HG03521 (cell line): Measurements from ENCODE around the gene ZNF26.

Experiments
- ATAC-seq: cut with Tn5 transposase; IDR thresholded peaks from one replicate; pipeline ENCODE4 v1.9.1; 2021; ENCODE audit warnings: mild to moderate bottlenecking, moderate library complexity; ENCODE audit not compliant: unreplicated experiment

The ZNF26 gene

DNA sequence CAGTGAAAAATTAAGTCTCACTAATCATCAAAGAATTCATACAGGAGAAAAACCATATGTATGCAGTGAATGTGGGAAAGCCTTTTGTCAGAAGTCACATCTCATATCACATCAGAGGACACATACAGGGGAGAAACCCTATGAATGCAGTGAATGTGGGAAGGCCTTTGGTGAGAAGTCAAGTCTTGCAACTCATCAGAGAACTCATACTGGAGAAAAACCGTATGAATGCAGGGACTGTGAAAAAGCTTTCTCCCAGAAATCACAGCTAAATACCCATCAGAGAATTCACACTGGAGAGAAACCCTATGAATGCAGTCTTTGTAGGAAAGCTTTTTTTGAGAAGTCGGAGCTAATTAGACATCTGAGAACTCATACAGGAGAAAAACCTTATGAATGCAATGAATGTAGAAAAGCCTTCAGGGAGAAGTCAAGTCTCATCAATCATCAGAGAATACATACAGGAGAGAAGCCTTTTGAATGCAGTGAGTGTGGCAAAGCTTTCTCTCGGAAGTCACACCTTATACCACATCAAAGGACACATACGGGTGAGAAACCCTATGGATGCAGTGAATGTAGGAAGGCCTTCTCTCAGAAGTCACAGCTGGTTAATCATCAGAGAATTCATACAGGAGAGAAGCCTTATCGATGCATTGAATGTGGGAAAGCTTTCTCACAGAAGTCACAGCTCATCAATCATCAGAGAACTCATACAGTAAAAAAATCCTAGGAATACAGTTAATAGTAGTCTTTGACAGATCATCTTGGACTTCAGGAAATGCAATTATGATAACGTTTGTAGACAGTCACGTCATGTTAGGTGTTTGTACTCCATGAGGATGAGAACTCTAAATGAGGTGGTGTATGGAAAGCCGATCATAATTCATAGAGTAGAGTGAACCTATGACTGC lies 72.3 kb downstream of the ZNF26 start:
- ATAC-seq = no peak

DNA sequence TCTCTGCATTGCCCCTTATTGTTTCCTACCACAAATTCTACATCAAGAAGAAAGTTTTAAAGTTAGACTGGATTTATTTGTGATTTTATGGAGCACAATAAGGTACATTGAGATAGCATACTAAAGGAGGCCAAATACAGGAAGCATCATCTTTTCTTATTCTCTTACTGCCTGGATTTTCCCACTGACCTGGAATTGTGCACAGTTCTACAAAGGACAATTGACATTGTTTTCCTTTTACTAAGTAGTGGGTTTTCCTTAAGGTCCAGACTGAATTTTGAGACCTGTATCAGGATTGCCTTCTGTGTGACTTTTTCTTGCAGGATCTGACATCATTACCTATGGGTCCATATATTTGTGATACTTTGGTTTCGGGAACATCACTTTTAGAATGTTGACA lies 75.8 kb downstream of the ZNF26 start:
- ATAC-seq = no peak

DNA sequence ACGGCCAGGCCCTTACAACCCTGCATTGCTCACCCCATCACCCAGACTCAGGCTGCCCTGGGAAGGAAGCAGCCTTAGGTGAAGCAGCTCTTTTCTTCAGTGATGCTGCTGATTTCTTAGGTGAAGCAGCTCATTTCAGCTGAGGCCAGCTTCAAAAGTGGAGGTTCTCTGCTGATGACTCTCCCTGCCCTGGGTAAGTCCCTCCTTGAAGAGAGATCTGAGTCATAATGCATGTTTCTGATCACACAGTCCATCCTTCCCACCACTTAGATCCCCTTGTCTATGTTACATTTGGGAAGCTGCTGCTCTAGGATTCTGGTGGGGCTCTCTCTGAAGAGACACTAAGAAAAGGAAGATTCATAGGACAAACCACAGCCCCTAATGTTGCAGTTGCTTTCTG lies 77.4 kb downstream of the ZNF26 start:
- no peak for ATAC-seq

DNA sequence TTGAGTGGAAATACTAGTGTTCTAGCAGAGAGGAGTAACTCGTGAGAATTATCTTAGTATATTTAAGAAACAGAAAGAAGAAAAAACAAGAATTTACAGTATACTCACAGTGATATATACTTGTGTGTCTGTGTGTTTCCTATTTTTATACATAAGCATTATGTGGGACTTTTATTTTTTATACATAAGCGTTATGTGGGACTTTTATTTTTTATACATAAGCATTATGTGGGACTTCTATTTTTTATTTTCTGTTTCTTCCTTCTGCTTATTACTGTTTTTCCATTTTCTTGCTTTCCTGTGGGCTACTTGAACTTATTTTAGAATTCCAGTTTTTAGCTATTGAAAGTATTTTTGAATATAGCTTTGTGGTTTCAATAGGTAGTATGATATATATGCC lies 87.7 kb downstream of the ZNF26 start:
- no peak for ATAC-seq
